A673 (cell line): ENCODE results near the gene NDRG3. TPM values are rescaled to one million over a fixed set of nuclear protein-coding genes. Genes with fewer than 3 reads are reported as not detected.
A peak's percentile ranks its signal among the peaks of the same experiment; 100 is the strongest.

ENCODE experiments used
- BruUV-seq: library from RNA; stranded (reverse); fragments of 400-500 nt; replicated peaks from 2 replicates; lab custom pipeline; 2021; lab: Mats Ljungman, UMichigan
- CTCF ChIA-PET: fragments of 300-600 bp; sonication (Branson Sonifier 250); formaldehyde crosslinking; loops from one replicate; lab custom pipeline; 2022; ENCODE audit warnings: antibody characterized with exemption; lab: Charles Lee
- POLR2A ChIA-PET: fragments of 300-600 bp; sonication (Branson Sonifier 250); formaldehyde crosslinking; loops from one replicate; lab custom pipeline; 2022; ENCODE audit warnings: antibody characterized with exemption; ENCODE audit not compliant: low non-redundant PET; lab: Charles Lee
- DNase-seq: peaks from one replicate; pipeline ENCODE4 v3.0.0-alpha.2; 2015; ENCODE audit warnings: low spot score
- H3K27ac ChIP-seq: fragments of 200-600 bp; sonication (generic); 2 replicates; pipeline ENCODE4 v1.5.1; 2016; ENCODE audit warnings: mixed run types, low read depth, mild to moderate bottlenecking, mixed read lengths, antibody characterized with exemption, low read length; ENCODE audit not compliant: poor library complexity, severe bottlenecking
- H3K27me3 ChIP-seq: fragments of 200-600 bp; sonication (generic); replicated peaks from 2 replicates; pipeline ENCODE4 v1.6.1; 2017; ENCODE audit warnings: mixed run types, low read depth, mild to moderate bottlenecking, mixed read lengths, antibody characterized with exemption, low read length; ENCODE audit not compliant: insufficient read depth, poor library complexity
- H3K36me3 ChIP-seq: fragments of 200-600 bp; sonication (generic); 2 replicates; pipeline ENCODE4 v1.6.1; 2016; ENCODE audit warnings: mixed run types, mild to moderate bottlenecking, mixed read lengths, antibody characterized with exemption, low read length; ENCODE audit not compliant: insufficient read depth, poor library complexity, severe bottlenecking
- H3K4me1 ChIP-seq: fragments of 200-600 bp; sonication (generic); 2 replicates; pipeline ENCODE4 v1.6.1; 2017; ENCODE audit warnings: mixed run types, mild to moderate bottlenecking, mixed read lengths, antibody characterized with exemption, low read length; ENCODE audit not compliant: insufficient read depth, poor library complexity, severe bottlenecking
- H3K4me3 ChIP-seq: fragments of 200-600 bp; sonication (generic); 2 replicates; pipeline ENCODE4 v1.5.1; 2016; ENCODE audit warnings: low read depth, mixed run types, mild to moderate bottlenecking, mixed read lengths, low read length; ENCODE audit not compliant: poor library complexity, severe bottlenecking
- H3K9me3 ChIP-seq: fragments of 200-600 bp; sonication (generic); 2 replicates; pipeline ENCODE4 v1.6.1; 2016; ENCODE audit warnings: mixed run types, low read depth, mild to moderate bottlenecking, mixed read lengths, antibody characterized with exemption, low read length; ENCODE audit not compliant: poor library complexity, severe bottlenecking
- EZH2 ChIP-seq: fragments of 200-600 bp; sonication (generic); IDR thresholded peaks from 2 replicates; pipeline ENCODE4 v1.6.1; 2017; ENCODE audit warnings: borderline replicate concordance, low read depth, mild to moderate bottlenecking, mixed read lengths, antibody characterized with exemption, low read length; ENCODE audit not compliant: poor library complexity, severe bottlenecking
- intact Hi-C: fragments of 100-400 bp; cut with micrococcal nuclease; formaldehyde crosslinking; loops from one replicate; pipeline ENCODE4 v1.10.0; 2022; ENCODE audit not compliant: unreplicated experiment
- total RNA-seq: library from RNA; stranded (reverse); gene quantifications from 2 replicates; pipeline ENCODE4 v1.2.3, GENCODE V29; 2021
- TF ChIP-seq, protein P1 (sequence below): fragments of 300-800, 200-600 bp; sonication (generic); conservative IDR thresholded peaks from 2 replicates; pipeline ENCODE4 v1.5.1; 2017; ENCODE audit warnings: low read depth, mild to moderate bottlenecking, antibody characterized with exemption, low read length, moderate library complexity, mixed read lengths

The NDRG3 gene
- total RNA-seq, 1 experiment from 2014 or later, result 17.6 TPM

DNA sequence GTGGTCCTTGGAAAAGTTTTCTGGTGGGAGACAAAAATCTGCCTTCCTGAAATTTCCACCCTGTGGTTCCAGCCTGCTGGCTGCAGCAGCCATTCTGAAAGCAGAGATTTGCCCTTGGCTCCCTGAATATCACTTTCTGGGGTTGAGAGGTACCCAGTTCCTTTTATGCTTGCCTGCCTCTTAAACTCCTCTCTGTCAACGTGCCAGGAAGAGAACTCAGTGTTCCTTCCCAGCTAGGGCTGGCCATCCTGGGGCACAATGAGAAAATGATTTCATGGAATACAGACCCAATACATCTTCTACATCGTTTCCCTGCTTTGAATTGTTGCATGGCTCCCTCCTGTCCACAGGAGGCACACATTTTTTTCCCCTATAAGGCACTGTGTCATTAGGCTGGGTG, 29.3 kb upstream of the NDRG3 start:
- intact Hi-C loops, result no loop called here
- no TSS peak for BruUV-seq
- Histone ChIP-seq H3K9me3 (no peaks in the 10 kb centered on the region), H3K27ac (no peak overlapping the region), H3K36me3 (peaks cover 10% of the 10 kb centered on the region), H3K27me3 (no peaks in the 10 kb centered on the region), H3K4me1 (peaks cover 3% of the 10 kb centered on the region), H3K4me3 (no peak overlapping the region)
- CTCF ChIA-PET, result no interaction called here
- DNase-seq, result peak; percentile 7
- POLR2A ChIA-PET, result no interaction called here
- no peak for TF ChIP-seq EZH2
- TF ChIP-seq, protein P1, sequence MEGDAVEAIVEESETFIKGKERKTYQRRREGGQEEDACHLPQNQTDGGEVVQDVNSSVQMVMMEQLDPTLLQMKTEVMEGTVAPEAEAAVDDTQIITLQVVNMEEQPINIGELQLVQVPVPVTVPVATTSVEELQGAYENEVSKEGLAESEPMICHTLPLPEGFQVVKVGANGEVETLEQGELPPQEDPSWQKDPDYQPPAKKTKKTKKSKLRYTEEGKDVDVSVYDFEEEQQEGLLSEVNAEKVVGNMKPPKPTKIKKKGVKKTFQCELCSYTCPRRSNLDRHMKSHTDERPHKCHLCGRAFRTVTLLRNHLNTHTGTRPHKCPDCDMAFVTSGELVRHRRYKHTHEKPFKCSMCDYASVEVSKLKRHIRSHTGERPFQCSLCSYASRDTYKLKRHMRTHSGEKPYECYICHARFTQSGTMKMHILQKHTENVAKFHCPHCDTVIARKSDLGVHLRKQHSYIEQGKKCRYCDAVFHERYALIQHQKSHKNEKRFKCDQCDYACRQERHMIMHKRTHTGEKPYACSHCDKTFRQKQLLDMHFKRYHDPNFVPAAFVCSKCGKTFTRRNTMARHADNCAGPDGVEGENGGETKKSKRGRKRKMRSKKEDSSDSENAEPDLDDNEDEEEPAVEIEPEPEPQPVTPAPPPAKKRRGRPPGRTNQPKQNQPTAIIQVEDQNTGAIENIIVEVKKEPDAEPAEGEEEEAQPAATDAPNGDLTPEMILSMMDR, result no peak

DNA sequence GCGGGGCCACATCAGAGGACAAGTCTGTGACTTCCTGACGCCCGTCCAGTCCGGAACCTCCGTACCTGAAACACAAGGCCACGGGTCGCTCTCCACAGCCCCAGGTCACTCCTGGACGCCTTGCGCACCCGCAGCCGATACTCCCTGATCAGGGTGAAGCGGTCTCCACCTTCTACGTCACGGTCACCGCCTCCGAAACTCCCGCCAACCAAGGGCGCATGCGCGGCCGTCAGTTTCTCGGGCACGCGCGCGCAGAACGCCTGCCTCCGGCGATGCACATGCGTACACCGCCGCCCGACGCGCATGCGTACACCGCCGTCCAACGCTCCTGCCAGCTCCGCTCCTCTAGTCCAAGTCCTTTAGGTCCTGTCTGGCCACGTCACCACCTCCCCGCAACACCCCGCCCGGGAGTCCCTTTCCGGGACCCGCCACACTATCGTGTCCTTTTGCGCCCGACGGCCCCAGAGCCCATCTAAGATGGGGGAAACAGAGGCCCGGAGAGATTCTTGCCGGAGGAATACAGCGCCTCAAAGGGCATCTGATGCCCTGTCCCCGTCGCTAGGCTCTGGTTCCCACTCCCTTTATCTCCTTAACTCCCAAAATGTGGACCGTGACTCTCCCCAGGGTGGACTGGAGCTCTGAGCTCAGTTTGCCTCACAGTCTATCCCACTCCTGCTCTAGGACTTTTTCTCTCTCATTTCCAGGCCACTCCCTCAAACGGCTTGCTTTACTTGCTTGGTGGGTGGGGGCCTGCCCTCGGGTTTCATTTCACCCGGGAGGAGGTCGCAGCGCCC, 27.9 kb upstream of the NDRG3 start, which contains the start of gene DSN1:
TSS of gene DSN1 (minus strand) at position 167 of the 794 bp plus-strand sequence. CDS start 2,305 bp downstream, outside the sequence.
- Histone ChIP-seq H3K4me3 (peak within 1 kb of the TSS; percentile 69), H3K27ac (peak within 1 kb of the TSS; percentile 89), H3K36me3 (peaks cover 17% of the 10 kb centered on the region), H3K4me1 (peaks cover 3% of the 10 kb centered on the region), H3K27me3 (no peaks in the 10 kb centered on the region), H3K9me3 (no peaks in the 10 kb centered on the region)
- intact Hi-C loops, result no loop called here
- TF ChIP-seq, protein P1, result no peak
- TF ChIP-seq EZH2, result no peak
- ChIA-PET POLR2A (interaction anchor here (0.6 to 0.7 kb wide), 2 partner anchors 16 to 38 kb away, joined by 3 read pairs; no protein-coding TSS in a partner anchor), CTCF (interaction anchor here (0.5 to 1.6 kb wide), 6 partner anchors 17 to 405 kb away, joined by 3 to 6 read pairs (median 4); no protein-coding TSS in a partner anchor)
- DNase-seq, result peak; percentile 97
- no TSS peak for BruUV-seq

DNA sequence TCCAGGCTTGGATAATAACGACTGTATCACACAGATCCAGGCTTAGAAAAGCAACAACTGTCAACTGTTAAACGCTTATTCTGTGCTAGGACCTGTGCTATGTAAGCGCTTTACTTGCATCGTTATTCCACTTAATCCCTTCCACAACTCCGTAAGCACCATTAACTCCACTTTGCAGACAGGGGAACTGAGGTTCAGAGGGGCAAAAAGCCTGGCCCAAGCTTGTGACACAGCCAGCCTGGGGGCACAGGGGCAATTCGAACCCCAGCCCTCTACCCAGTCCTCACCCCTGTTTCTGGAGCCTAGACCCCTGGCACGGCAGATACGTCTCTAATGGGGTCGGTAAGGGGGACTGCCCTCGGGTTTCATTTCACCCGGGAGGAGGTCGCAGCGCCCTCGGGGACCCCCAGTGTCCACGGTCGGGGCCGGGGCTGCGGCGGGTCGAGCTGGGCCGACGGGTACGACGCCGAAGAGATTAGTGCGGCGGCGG, 27.3 kb upstream of the NDRG3 start:
- no peak for TF ChIP-seq EZH2
- TF ChIP-seq, protein P1, result no peak
- TSS peak; percentile 61 for BruUV-seq
- Histone ChIP-seq H3K27ac (peak overlapping the region; percentile 89), H3K4me1 (peaks cover 3% of the 10 kb centered on the region), H3K4me3 (peak overlapping the region; percentile 69), H3K36me3 (peaks cover 20% of the 10 kb centered on the region), H3K27me3 (no peaks in the 10 kb centered on the region), H3K9me3 (no peaks in the 10 kb centered on the region)
- POLR2A ChIA-PET, result interaction anchor here (0.7 kb wide), 1 partner anchor 37 kb away, joined by 3 read pairs; no protein-coding TSS in a partner anchor
- CTCF ChIA-PET, result interaction anchor here (1.0 to 1.6 kb wide), 3 partner anchors 35 to 135 kb away, joined by 3 to 4 read pairs (median 4); no protein-coding TSS in a partner anchor
- intact Hi-C loops, result no loop called here
- DNase-seq, result no peak
